Stimulated activated CD8-positive, alpha-beta memory T cell treated with anti-CD3 and anti-CD28 coated beads, Interleukin-4, amount 100 ng/mL, for 1 hour (primary cell): ENCODE results near the gene COA1.
"Not testable (repeated sequence)": the region's sequence is repeated elsewhere in the genome, so short reads cannot be mapped to it uniquely, and the experiment has no call there.

Source experiments
- DNase-seq, 2 donors: peaks; one replicate each; pipeline ENCODE4 v3.0.0-alpha.2; 2020; ENCODE audit warnings: low read depth in 2 of 2, low spot score in 1 of 2

The COA1 gene

DNA sequence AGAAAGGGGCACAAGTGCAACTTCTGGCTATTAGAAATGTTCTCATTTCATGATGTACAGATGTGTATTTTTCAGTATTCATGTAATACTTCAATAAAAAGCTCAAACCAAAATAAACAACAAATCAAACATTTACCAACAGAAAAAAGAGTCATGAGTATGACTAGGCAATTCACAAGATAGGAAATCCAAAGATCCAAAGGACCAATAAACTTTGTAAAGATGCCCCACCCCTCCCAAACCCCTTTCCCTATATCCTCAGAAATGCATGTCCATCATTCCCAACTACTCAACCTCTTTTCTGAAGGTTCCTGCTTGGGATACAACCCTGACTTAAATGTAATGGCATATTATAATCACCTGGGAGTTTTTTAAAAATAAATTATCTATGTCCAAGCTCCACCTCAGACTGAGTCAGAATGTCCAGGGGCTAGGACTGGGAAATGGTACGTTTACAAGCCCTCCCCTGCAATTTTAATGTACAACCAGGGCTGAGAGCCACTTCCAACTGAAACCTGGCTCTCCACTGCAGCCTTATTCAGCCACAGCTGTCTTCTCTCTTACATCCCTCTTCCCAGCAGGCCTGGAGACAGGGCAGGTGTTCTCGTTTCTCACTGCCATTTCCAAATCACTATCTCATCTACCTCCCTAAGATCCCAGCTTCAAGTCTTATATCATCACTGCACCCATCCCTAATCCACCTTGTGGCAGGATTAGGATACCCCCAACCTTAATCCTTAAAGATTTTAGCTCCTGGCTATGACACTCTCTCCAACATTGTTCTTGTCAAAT is 36.5 kb downstream of the COA1 start:
- DNase-seq, result no peak

DNA sequence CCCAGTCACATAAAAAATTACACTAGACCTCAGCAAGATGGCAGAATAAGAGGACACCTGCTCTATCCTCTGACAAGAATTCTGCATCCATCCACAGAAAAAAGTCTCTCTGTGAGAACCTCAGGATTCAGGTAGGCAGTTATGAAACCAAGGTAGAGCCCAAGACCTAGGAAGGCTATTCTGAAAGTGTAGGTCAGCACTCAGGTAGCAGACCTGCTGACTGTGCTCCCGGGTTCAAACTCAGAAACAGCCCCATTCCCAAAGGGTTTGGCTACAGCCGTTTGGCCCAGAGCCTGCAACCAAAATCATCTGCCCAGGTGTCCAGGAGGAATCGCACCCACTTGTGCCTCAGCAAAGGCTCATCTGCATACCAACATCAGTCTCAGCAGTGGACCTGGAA is 37.7 kb downstream of the COA1 start:
- DNase-seq, result no peak

DNA sequence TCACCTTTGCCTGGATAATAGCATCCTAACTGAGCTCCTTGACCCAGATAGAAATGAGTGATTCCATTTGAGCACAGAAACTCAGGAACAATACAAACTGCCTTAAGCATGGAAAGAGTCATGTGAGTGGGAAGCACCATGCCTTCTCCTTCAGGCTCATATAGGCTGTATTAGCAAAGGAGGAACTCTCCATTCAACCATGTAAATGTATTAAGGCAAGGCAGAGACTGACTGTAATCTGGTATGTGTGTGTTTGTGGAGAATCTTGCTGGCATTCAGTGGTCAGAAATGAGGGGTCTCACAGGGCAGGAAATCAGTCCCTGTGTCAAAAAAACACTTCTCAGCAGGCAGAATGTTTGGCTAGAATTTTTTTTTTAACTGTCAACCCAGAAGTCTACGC is 40.2 kb downstream of the COA1 start:
- no peak for DNase-seq

DNA sequence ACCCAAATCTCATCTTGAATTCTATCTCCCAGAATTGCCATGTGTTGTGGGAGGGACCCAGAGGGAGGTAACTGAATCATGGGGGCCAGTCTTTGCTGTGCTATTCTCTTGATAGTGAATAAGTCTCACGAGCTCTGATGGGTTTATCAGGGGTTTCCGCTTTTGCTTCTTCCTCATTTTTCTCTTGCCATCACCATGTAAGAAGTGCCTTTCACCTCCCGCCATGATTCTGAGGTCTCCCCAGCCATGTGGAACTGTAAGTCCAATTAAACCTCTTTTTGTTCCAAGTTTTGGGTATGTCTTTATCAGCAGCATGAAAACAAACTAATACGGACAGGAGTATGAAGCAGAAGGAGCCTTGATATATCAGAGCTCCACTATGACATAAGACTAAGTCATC is 41.5 kb downstream of the COA1 start:
- not testable (repeated sequence) for DNase-seq

DNA sequence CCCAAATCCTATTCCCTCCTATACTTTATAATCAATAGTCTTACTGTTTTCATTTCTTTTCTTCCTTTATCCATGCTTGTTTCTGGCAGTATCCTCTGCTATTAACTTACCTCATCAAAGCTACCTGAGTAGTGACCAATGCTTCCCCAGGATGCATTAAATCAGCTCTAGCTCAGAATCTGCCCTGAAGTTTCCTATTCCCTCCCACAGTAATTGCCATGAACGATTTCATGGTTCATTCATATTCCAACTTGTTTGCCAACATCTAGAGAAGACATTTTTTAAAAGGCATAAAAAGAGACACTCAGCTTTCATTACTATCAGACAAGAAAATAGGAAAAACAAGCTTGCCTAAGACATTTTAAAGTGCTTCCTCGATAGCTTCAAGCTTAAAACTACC is 42.3 kb downstream of the COA1 start:
- no peak for DNase-seq

DNA sequence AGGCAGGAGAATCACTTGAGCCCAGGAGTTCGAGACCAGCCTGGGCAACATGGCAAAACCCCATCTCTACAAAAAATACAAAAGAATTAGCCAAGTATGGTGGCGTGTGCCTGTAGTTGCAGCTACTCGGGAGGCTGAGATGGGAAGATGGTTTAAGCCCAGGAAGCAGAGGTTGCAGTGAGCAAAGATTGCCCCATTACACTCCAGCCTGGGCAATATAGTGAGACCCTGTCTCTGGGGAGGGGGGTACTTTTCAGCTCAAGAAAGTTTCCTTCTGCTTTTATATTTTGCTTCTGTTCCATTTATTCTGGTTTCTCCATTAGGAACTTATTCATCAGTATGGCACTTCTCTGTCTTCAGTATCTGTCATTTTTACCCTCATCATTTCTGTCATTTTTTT is 48.6 kb downstream of the COA1 start:
- DNase-seq, result no peak

DNA sequence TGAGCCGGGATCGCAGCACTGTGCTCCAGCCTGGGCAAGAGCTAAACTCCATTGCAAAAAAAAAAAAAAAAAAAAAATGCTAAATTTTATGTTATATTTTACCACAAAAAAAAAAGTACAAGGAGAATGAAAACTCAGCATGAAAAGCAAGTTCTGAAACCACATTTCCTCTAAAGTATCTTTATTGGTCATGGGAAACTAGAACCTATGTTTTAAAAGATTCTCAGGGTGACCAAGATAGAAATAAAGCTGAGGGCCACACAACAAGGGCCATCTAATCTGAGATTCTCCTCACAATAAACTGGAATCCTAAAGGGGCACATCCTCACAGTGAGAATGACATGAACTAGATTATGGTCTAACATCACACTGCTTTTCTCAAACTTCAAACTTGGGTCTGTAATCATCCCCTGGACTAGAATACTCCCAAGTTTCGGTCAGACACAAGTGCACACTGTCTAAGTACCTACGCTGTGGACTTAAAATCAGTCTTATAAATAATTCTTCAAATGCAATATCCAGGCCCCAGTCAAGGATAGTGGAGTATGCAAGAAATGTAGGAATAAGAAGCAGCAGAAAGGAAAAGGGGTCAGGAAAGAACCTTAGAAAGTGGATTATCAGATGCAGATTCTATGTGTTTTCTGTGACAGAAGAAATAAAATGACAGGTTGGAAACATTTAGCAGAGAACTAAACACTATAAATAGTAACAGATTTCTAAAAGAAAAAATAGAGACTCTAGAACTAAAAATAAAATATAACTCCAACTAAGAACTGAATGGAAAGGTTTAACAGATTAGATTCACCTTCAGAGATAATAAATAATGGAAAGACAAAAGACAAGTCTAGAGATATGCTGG is 49.9 kb downstream of the COA1 start:
- DNase-seq, result no peak

DNA sequence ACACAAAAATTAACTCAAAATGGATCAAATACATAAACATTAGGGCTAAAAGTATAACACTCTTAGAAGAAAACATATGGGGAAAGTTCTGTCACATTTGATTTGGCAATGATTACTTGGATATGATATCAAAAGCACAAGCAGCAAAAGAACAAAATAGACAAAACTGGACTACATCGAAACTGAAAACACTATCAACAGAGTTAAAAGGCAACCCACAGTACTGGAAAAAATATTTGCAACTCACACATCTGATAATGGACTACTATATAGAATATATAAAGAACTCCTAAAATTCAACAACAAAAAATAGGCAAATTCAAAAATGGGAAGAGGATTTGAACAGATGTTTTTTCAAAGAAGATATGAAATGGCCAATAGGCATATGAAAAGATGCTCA is 51.0 kb downstream of the COA1 start:
- DNase-seq, result no peak

DNA sequence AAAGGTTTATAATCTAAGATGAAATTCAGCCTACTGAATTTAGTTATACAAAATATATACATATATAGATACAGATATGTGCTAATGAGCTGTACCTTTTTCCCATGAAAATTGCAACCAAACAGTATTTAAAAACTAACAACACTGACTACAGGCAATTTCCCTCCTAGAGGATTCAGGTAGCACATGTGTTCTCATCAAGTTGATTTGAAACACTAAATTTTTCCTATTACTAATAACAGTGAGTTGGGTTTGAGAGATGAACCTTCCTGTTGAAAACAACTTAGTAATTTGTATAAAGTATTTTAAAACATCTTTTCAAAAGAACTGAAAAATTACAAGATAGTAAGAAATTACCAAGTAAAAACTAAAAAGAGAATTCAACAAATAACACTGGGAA is 51.5 kb downstream of the COA1 start:
- DNase-seq, result no peak

DNA sequence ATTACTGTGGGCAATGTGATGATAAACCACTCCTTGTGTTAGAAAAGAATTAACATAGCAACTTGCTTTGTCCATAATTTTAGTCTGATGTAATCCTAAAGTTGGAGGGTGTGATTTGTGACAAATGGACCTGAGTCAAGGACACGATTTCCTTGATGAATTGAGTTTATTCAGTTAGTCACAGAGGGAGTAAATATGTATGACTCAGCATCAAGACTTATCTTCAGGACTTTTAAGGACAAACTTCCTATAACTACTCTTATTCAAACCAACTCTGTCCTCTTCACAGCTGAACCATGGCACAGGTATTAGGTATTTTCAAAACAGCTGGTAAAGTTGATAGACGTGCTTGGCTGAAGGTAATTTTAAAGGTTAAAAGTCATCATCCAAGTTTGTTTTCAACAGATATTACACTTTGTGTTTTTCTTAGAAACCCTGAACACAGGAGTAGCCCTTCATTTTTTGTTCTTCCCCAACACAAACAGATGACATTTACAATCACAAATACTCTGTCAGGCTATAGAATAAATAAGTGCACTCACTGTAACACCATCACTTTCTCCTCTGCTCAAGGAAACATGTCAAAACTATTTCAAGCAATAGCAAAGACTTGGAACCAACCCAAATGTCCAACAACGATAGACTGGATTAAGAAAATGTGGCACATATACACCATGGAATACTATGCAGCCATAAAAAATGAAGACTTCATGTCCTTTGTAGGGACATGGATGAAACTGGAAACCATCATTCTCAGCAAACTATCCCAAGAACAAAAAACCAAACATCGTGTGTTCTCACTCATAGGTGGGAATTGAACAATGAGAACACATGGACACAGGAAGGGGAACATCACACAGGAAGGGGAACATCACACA is 54.5 kb downstream of the COA1 start:
- no peak for DNase-seq

DNA sequence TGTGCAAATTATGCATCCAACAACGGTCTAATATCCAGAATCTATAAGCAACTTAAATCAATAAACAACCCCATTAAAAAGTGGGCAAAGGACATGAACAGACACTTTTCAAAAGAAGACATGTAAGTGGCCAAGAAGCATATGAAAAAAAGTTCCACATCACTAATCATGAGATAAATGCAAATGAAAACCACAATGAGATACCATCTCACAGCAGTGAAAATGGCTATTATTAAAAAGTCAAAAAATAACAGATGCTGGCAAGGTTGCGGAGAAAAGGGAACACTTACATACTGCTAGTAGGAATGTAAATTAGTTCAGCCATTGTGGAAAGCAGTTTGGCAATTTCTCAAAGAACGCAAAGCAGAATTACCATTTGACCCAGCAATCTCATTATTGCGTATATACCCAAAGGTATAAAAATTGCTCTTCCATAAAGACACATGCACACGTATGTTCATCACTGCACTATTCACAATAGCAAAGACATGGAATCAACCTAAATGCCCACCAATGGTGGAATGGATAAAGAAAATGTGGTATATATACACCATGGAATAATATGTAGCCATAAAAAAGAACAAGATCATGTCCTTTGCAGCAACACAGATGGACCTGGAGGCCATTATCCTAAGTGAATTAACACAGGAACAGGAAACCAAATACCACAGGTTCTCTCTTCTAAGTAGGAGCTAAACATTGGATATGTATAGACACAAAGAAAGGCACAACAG is 55.9 kb downstream of the COA1 start:
- DNase-seq, result not testable (repeated sequence)

DNA sequence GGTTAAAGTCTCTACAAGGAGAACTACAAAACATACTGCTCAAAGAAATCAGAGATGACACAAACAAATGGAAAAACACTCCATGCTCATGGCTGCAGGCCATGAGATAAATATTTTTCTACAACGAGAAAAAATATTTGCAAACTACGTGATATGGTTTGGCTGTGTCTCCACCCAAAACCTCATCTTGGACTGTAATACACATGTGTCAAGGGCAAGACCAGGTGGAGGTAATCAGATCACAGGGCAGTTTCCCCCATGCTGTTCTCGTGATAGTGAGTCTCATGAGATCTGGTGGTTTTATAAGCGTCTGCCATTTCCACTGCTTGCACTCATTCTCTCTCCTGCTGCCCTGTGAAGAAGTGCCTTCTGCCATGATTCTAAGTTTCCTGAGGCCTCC is 57.8 kb downstream of the COA1 start:
- no peak for DNase-seq

DNA sequence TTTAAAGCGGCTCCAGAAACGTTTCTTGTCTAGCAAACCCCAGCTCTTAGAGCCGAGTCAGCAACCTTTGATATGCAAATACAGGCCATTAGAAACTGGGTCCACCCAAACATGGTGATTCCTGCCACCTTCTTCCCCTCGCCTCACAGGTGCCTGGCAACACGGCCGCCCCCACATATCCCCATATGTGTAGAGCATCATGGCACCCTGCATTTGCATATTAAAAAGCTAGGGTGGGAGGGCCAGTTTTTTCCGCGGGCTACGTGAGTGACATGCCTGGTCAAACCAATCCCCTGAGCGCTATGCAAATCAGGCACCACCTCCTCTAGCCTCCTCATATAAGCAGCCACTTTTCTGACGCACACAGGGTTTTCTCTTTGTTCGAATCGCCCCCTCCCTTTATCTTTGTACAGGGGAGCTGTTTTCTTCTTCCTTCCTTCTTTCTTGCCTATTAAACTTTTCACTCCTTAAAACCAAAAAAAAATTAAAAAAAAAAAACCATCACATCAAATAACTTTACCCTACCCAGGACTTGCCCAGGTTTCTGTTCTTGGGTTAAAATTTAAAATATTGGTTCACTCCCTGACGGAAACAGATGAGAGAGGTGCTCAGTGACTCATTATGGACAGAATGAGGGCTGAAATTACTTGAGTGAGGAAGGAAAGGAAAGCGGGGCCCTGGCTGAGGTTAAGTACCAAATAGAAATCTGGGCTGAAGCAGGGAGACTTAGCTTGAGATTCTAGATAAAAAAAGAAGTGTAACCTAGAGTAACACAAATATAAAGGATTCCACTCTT is 59.8 kb downstream of the COA1 start:
- no peak for DNase-seq

DNA sequence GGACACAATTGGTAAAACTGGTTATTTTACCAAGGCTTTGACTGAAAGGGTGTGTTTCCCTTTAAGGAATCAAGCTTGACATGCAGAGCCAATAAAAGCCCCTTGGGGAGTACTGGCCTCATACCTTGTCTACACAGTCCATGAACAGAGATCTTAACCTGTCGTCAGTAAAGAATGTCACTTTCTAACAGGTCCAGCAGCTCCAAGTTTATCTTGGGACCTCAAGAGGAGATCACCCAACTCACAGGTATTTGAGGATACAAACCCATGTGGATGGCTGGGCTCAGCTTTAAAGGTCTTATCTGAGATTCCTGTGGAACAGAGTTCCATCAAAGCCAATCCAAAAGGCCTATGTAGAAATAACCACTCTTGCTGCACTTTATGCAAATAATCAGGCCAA is 61.3 kb downstream of the COA1 start:
- no peak for DNase-seq

DNA sequence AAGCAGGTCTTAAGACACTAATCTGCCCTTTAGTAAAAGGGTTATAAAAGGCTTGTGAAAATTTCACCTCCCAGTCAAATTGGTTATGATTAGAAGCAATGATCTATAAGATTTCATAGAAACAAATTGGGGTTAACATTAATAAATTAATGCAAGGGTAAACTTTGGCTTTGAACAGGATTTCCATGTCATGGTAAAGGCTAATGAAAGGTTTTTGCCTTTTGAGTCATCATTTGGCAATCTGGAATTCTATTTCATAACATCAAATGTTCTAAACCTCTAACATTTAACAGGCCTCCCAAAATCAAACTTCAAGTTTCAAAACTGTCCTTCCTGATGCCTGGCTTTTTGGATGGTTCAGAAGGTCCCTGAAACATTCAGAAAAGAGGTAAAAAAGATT is 62.4 kb downstream of the COA1 start:
- DNase-seq, result no peak

DNA sequence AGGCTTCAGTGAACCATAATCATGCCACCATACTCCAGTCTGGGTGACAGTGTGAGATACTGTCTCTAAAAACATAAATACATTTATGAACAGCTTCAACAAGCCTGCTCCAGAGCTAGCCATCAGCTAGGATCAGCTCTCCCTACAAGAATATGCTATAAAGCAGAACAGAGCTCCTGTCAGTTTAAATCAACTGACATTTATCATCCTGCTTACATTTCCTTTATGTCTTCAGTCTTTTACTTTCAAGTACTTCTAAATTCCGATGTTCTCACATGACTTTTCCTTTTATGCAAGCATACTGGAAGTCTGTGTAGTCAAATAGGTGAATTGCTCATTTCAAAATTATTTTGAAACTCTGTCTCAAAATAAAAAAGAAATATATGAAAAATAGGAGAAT is 64.6 kb downstream of the COA1 start:
- DNase-seq, result no peak

DNA sequence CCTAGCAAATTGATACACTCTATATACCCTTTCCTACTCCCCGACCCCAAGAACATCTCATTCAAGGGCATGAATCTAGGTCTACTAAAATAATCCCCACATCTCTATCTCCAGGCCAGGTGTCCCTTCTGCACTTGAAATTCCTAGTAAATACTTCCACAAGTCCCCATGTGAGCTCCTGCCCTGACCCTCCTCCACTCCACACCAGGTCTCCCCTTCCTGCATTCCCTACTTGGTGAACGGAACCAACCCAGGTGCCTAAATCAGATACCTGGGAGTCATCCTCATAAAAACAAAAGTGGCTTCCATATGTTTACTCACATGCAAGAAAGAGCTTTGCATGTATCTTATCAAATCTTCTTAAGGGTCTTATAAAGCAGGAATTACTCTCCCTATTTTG is 69.2 kb downstream of the COA1 start:
- no peak for DNase-seq

DNA sequence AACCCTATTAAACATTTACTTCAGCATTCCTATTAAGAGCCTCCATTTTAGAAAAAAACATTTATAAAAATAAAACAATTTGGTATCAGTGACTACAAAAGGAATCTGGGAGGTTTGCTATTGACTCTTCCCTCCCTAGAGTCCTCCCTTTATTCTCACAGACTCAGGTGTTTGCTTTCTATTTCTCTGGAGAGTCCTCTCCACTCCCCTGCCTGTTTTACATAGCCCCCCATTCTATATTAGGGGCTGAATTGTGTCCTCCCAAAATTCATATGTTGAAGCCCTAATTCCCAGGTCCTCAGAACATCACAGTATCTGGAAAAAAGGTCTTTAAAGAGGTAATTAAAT is 69.8 kb downstream of the COA1 start:
- DNase-seq, result no peak

DNA sequence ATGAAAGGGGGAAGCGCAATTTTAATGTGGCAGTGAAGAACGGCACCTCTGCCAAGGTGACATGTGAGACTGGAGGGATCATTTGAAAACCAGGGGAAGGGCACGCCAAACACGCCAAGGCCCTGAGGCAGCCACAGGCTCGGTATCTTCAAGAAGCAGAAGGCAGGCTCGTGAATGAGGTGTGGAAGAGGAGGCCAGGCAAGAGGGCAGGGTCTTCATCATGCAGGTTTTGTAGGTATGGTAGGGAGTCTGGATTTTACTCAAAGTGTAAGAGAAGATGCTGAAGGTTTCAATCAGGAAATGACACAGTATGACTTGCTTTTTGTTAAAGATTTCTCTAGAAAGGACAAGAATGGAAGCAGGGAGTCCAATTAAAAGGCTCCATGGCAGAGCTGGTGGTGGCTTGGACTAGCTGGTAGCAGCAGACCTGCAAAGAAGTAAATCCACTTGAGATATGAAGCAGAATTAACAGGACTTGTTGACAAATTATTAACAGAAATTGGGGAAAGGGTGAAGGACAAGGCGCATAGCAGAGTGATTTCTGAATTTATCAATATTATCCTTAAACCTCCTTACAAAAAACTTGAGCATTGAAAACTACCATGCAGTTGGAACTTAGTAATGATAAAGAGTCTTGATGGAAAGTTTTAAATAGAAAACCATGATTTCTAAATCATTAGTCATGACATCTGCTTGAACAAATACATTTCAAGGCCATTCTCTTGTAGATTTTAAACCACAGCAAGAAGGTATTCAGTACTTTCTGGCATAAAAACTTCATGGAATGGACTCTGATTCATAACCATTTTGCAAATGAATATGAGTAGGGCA is 70.4 kb downstream of the COA1 start:
- DNase-seq, result no peak
